H1 (cell line): ENCODE data around the gene BABAM2.

Experiments used
- POLR2A ChIP-seq, 2 experiments: IDR thresholded peaks; 1 replicate in 1 of 2; 2 replicates in 1 of 2; pipeline ENCODE4 v1.6.1; 2011; ENCODE audit warnings: low read depth in 2 of 2, low read length in 2 of 2, mild to moderate bottlenecking in 2 of 2; ENCODE audit errors: control extremely low read depth in 1 of 2
- SIN3A ChIP-seq, 2 experiments: IDR thresholded peaks in 1 of 2; conservative IDR thresholded peaks in 1 of 2; 2 replicates each; pipeline ENCODE4 v1.6.1; 2011 to 2012; ENCODE audit warnings: low read length in 2 of 2, improper control_type of control experiment in 1 of 2, low read depth in 1 of 2, mild to moderate bottlenecking in 1 of 2

DNA sequence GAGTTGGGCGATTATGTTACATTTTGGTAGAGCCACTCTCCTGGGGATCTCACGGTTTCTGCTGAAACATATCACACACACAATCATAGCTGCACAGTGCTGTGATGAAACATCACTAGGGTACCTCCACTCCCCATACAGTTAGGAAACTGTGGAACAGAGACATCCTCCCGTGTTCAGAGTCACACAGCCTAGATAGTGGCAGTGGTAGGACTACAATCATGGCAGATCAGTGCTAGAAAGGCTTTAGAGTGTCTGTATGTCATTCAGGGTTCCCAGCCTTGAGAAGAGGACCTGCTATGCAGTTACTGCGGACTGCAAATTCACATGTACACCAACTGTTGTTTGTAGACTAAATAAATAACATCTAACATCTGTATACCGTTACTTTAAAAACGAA lies 291.8 kb downstream of the BABAM2 start:
- TF ChIP-seq POLR2A (IDR thresholded peaks at IDR 0.05; ENCODE audit: control extremely low read depth in 1 of 2, low read depth in 2 of 2, low read length in 2 of 2) = no peak
- TF ChIP-seq SIN3A (conservative IDR thresholded peaks at IDR 0.05 in 1 of 2, IDR thresholded peaks at IDR 0.05 in 1 of 2; ENCODE audit: low read depth in 1 of 2, low read length in 2 of 2) = no peak
